ENCODE results near the gene DACH2.

DACH2 gene

GRCh38 chrX:86436116-86436515 is 287.9 kb downstream of the DACH2 start:
- Histone ChIP-seq H3F3A (ENCODE audit: control insufficient read depth, insufficient read depth) (no peaks in the 10 kb centered on the region), H3K79me2 (ENCODE audit: control insufficient read depth, low read length) (no peaks in the 10 kb centered on the region), H3K4me1 (ENCODE audit: control insufficient read depth, low read length) (no peaks in the 10 kb centered on the region), H3K4me2 (ENCODE audit: low read length) (no peak overlapping the region), H3K9me3 (ENCODE audit: control insufficient read depth, insufficient read depth, low read length) (no peaks in the 10 kb centered on the region), H3K4me3 (ENCODE audit: low read length) (no peak overlapping the region), H4K20me1 (ENCODE audit: control insufficient read depth, insufficient read depth, low read depth, low read length) (no peaks in the 10 kb centered on the region), H3K36me3 (ENCODE audit: control insufficient read depth, low read length) (no peaks in the 10 kb centered on the region), H3K9me2 (replicated peaks; ENCODE audit: control insufficient read depth, low read length) (no peaks in the 10 kb centered on the region), H3K27me3 (ENCODE audit: control insufficient read depth, low read length) (no peaks in the 10 kb centered on the region), H3K27ac (ENCODE audit: low read depth, low read length) (no peak overlapping the region)
- TF ChIP-seq EZH2phosphoT487 (IDR thresholded peaks at IDR 0.05; ENCODE audit: borderline replicate concordance, low read length), result no peak
- TF ChIP-seq, protein P1, sequence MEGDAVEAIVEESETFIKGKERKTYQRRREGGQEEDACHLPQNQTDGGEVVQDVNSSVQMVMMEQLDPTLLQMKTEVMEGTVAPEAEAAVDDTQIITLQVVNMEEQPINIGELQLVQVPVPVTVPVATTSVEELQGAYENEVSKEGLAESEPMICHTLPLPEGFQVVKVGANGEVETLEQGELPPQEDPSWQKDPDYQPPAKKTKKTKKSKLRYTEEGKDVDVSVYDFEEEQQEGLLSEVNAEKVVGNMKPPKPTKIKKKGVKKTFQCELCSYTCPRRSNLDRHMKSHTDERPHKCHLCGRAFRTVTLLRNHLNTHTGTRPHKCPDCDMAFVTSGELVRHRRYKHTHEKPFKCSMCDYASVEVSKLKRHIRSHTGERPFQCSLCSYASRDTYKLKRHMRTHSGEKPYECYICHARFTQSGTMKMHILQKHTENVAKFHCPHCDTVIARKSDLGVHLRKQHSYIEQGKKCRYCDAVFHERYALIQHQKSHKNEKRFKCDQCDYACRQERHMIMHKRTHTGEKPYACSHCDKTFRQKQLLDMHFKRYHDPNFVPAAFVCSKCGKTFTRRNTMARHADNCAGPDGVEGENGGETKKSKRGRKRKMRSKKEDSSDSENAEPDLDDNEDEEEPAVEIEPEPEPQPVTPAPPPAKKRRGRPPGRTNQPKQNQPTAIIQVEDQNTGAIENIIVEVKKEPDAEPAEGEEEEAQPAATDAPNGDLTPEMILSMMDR (IDR thresholded peaks at IDR 0.05; ENCODE audit: low read depth, low read length, poor library complexity, severe bottlenecking), result no peak

GRCh38 chrX:86455495-86455894 is 307.2 kb downstream of the DACH2 start:
- Histone ChIP-seq H4K20me1 (ENCODE audit: control insufficient read depth, insufficient read depth, low read depth, low read length) (no peaks in the 10 kb centered on the region), H3F3A (ENCODE audit: control insufficient read depth, insufficient read depth) (no peaks in the 10 kb centered on the region), H3K79me2 (ENCODE audit: control insufficient read depth, low read length) (no peaks in the 10 kb centered on the region), H3K9me3 (ENCODE audit: control insufficient read depth, insufficient read depth, low read length) (no peaks in the 10 kb centered on the region), H3K36me3 (ENCODE audit: control insufficient read depth, low read length) (no peaks in the 10 kb centered on the region), H3K4me1 (ENCODE audit: control insufficient read depth, low read length) (no peaks in the 10 kb centered on the region), H3K4me3 (ENCODE audit: low read length) (no peak overlapping the region), H3K4me2 (ENCODE audit: low read length) (no peak overlapping the region), H3K27me3 (ENCODE audit: control insufficient read depth, low read length) (no peaks in the 10 kb centered on the region), H3K9me2 (replicated peaks; ENCODE audit: control insufficient read depth, low read length) (no peaks in the 10 kb centered on the region), H3K27ac (ENCODE audit: low read depth, low read length) (no peak overlapping the region)
- no peak for TF ChIP-seq EZH2phosphoT487 (IDR thresholded peaks at IDR 0.05; ENCODE audit: borderline replicate concordance, low read length)
- TF ChIP-seq, protein P1 (IDR thresholded peaks at IDR 0.05; ENCODE audit: low read depth, low read length, poor library complexity, severe bottlenecking), result no peak

DNA sequence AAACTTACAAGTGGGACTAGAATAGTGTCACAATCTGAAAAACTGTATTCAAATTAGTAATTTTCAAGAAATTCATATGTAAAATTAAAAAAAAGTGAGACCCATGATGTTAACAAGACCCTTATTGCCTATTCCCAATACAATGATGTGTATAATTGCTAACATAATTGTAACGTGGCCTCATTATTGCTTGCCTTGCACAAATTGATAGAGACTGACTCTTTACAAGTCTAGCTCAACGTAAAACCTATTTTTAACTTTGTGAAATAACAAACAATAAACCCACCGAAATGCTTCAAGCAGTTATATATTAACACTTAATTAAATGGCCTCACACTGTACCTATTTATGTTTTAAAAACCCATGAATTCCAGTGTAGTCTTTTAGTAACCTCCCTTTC is 312.5 kb downstream of the DACH2 start:
- Histone ChIP-seq H3F3A (ENCODE audit: control insufficient read depth, insufficient read depth) (no peaks in the 10 kb centered on the region), H3K4me3 (ENCODE audit: low read length) (no peak overlapping the region), H3K27ac (ENCODE audit: low read depth, low read length) (no peak overlapping the region), H3K4me1 (ENCODE audit: control insufficient read depth, low read length) (no peaks in the 10 kb centered on the region), H3K27me3 (ENCODE audit: control insufficient read depth, low read length) (no peaks in the 10 kb centered on the region), H4K20me1 (ENCODE audit: control insufficient read depth, insufficient read depth, low read depth, low read length) (no peaks in the 10 kb centered on the region), H3K36me3 (ENCODE audit: control insufficient read depth, low read length) (no peaks in the 10 kb centered on the region), H3K79me2 (ENCODE audit: control insufficient read depth, low read length) (no peaks in the 10 kb centered on the region), H3K9me2 (replicated peaks; ENCODE audit: control insufficient read depth, low read length) (no peaks in the 10 kb centered on the region), H3K4me2 (ENCODE audit: low read length) (no peak overlapping the region), H3K9me3 (ENCODE audit: control insufficient read depth, insufficient read depth, low read length) (no peaks in the 10 kb centered on the region)
- no peak for TF ChIP-seq EZH2phosphoT487 (IDR thresholded peaks at IDR 0.05; ENCODE audit: borderline replicate concordance, low read length)
- TF ChIP-seq, protein P1 (IDR thresholded peaks at IDR 0.05; ENCODE audit: low read depth, low read length, poor library complexity, severe bottlenecking), result no peak

- Histone ChIP-seq H3K9me3 (ENCODE audit: control insufficient read depth, insufficient read depth, low read length) (no peaks in the 10 kb centered on the region), H3K4me2 (ENCODE audit: low read length) (no peak overlapping the region), H3K9me2 (replicated peaks; ENCODE audit: control insufficient read depth, low read length) (no peaks in the 10 kb centered on the region), H3K79me2 (ENCODE audit: control insufficient read depth, low read length) (no peaks in the 10 kb centered on the region), H3K27me3 (ENCODE audit: control insufficient read depth, low read length) (no peaks in the 10 kb centered on the region), H3K4me1 (ENCODE audit: control insufficient read depth, low read length) (no peaks in the 10 kb centered on the region), H3K4me3 (ENCODE audit: low read length) (no peak overlapping the region), H3K36me3 (ENCODE audit: control insufficient read depth, low read length) (no peaks in the 10 kb centered on the region), H4K20me1 (ENCODE audit: control insufficient read depth, insufficient read depth, low read depth, low read length) (no peaks in the 10 kb centered on the region), H3F3A (ENCODE audit: control insufficient read depth, insufficient read depth) (no peaks in the 10 kb centered on the region), H3K27ac (ENCODE audit: low read depth, low read length) (no peak overlapping the region)
- no peak for TF ChIP-seq EZH2phosphoT487 (IDR thresholded peaks at IDR 0.05; ENCODE audit: borderline replicate concordance, low read length)
- TF ChIP-seq, protein P1 (IDR thresholded peaks at IDR 0.05; ENCODE audit: low read depth, low read length, poor library complexity, severe bottlenecking), result no peak
These were observed 356.0 kb downstream of the DACH2 start for GRCh38 chrX:86504297-86504696.

Data from DOHH2 (cell line).